ENCODE data around the gene NPC2. TPM values are rescaled to one million over a fixed set of nuclear protein-coding genes. Genes with fewer than 3 reads are reported as not detected.

Gene NPC2
- total RNA-seq, 1 experiment from 2014 or later = 141 TPM

GRCh38 chr14:74462993-74463392 is 30.1 kb downstream of the NPC2 start:
- no peak for DNase-seq (ENCODE audit: low read depth, low spot score)
- no peak for TF ChIP-seq SIN3A (IDR thresholded peaks at IDR 0.05; ENCODE audit: borderline replicate concordance, insufficient read depth, low read depth, low read length)
- in situ Hi-C loops (cut with HindIII; ENCODE audit: low pct_unique_long_range_greater_than_20kb, low sequenced_read_pairs) (no loop called here), intact Hi-C loops (cut with micrococcal nuclease; ENCODE audit: unreplicated experiment) (no loop called here)
- H3K4me3 ChIP-seq (ENCODE audit: low read depth in 2 of 2, low read length in 2 of 2) = no peak overlapping the region
- H3K27ac ChIP-seq (ENCODE audit: low read length) = no peak overlapping the region
- no peaks in the 10 kb centered on the region for H3K36me3 ChIP-seq (ENCODE audit: control insufficient read depth, insufficient read depth, low read length)
- ChIA-PET CTCF (interaction anchor here (0.6 kb wide), 1 partner anchor 99 kb away, joined by 4 read pairs; no protein-coding TSS in a partner anchor), POLR2A (no interaction called here)
- BruUV-seq (replicated peaks) = no TSS peak
- no peaks in the 10 kb centered on the region for H3K27me3 ChIP-seq (ENCODE audit: control insufficient read depth, insufficient read depth, low read length)
- no peaks in the 10 kb centered on the region for H3K4me1 ChIP-seq (ENCODE audit: control insufficient read depth, insufficient read depth, low read length)
- no peak for ATAC-seq
- H3K9me3 ChIP-seq (ENCODE audit: control insufficient read depth, insufficient read depth, low read depth, low read length) = no peaks in the 10 kb centered on the region

DNA sequence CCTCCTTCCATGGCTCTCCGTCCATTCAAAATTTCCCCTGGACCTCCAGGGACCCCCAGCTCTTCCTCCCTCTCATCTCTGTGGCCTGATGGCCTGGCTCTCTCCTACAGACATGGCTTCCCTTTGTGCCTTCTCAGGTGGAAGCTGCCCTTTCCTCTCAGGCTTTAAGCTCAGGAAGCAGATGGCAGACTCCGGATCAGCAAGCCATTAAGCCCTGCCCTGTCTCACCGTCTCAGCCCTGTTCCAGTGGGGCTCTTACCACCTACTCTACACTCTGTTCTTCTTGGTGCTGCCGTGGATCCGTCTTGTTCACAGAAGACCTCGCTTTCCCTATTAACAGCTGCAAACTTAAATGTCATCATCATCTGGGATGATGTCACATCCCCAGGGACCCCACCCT is 33.1 kb downstream of the NPC2 start:
- Histone ChIP-seq H3K36me3 (ENCODE audit: control insufficient read depth, insufficient read depth, low read length) (no peaks in the 10 kb centered on the region), H3K4me1 (ENCODE audit: control insufficient read depth, insufficient read depth, low read length) (no peaks in the 10 kb centered on the region), H3K27ac (ENCODE audit: low read length) (no peak overlapping the region), H3K27me3 (ENCODE audit: control insufficient read depth, insufficient read depth, low read length) (no peaks in the 10 kb centered on the region), H3K4me3 (ENCODE audit: low read depth in 2 of 2, low read length in 2 of 2) (no peak overlapping the region), H3K9me3 (ENCODE audit: control insufficient read depth, insufficient read depth, low read depth, low read length) (no peaks in the 10 kb centered on the region)
- POLR2A ChIA-PET = no interaction called here
- no peak for ATAC-seq
- intact Hi-C loops (cut with micrococcal nuclease; ENCODE audit: unreplicated experiment) = no loop called here
- no peak for DNase-seq (ENCODE audit: low read depth, low spot score)
- in situ Hi-C loops (cut with HindIII; ENCODE audit: low pct_unique_long_range_greater_than_20kb, low sequenced_read_pairs) = no loop called here
- CTCF ChIA-PET = no interaction called here
- BruUV-seq (replicated peaks) = no TSS peak
- TF ChIP-seq, protein P1, sequence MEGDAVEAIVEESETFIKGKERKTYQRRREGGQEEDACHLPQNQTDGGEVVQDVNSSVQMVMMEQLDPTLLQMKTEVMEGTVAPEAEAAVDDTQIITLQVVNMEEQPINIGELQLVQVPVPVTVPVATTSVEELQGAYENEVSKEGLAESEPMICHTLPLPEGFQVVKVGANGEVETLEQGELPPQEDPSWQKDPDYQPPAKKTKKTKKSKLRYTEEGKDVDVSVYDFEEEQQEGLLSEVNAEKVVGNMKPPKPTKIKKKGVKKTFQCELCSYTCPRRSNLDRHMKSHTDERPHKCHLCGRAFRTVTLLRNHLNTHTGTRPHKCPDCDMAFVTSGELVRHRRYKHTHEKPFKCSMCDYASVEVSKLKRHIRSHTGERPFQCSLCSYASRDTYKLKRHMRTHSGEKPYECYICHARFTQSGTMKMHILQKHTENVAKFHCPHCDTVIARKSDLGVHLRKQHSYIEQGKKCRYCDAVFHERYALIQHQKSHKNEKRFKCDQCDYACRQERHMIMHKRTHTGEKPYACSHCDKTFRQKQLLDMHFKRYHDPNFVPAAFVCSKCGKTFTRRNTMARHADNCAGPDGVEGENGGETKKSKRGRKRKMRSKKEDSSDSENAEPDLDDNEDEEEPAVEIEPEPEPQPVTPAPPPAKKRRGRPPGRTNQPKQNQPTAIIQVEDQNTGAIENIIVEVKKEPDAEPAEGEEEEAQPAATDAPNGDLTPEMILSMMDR (IDR thresholded peaks at IDR 0.05) = no peak

GRCh38 chr14:74459289-74459946 is 33.7 kb downstream of the NPC2 start:
- Histone ChIP-seq H3K27me3 (ENCODE audit: control insufficient read depth, insufficient read depth, low read length) (no peaks in the 10 kb centered on the region), H3K27ac (ENCODE audit: low read length) (no peak overlapping the region), H3K36me3 (ENCODE audit: control insufficient read depth, insufficient read depth, low read length) (no peaks in the 10 kb centered on the region), H3K4me3 (ENCODE audit: low read depth in 2 of 2, low read length in 2 of 2) (no peak overlapping the region), H3K9me3 (ENCODE audit: control insufficient read depth, insufficient read depth, low read depth, low read length) (no peaks in the 10 kb centered on the region), H3K4me1 (ENCODE audit: control insufficient read depth, insufficient read depth, low read length) (no peaks in the 10 kb centered on the region)
- BruUV-seq (replicated peaks) = no TSS peak
- DNase-seq (ENCODE audit: low read depth, low spot score) (no peak), ATAC-seq (peak; percentile 84)
- in situ Hi-C loops (cut with HindIII; ENCODE audit: low pct_unique_long_range_greater_than_20kb, low sequenced_read_pairs) (no loop called here), intact Hi-C loops (cut with micrococcal nuclease; ENCODE audit: unreplicated experiment) (no loop called here)
- POLR2A ChIA-PET = no interaction called here
- no peak for TF ChIP-seq SIN3A (IDR thresholded peaks at IDR 0.05; ENCODE audit: borderline replicate concordance, insufficient read depth, low read depth, low read length)
- TF ChIP-seq, protein P1 (IDR thresholded peaks at IDR 0.05) = peak; percentile 72
- CTCF ChIA-PET = no interaction called here

DNA sequence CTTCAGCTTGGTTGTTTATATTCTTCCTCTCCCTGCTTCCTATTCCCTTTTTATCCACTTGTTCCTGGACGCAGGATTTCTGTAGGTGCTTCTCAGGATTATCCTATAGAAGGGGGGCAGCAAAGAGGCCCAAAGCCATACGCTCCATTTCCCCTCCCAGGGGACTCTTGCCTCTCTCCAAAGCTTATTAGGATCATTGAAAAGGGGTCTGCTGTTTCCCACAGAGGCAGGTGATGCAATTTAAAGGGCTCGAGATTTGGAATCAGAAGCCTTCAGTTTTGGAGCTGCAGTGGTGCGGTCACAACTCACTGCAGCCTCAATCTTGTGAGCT is 35.6 kb downstream of the NPC2 start:
- no peaks in the 10 kb centered on the region for H3K9me3 ChIP-seq (ENCODE audit: control insufficient read depth, insufficient read depth, low read depth, low read length)
- no peaks in the 10 kb centered on the region for H3K36me3 ChIP-seq (ENCODE audit: control insufficient read depth, insufficient read depth, low read length)
- no peak for DNase-seq (ENCODE audit: low read depth, low spot score)
- H3K27me3 ChIP-seq (ENCODE audit: control insufficient read depth, insufficient read depth, low read length) = no peaks in the 10 kb centered on the region
- no peak for ATAC-seq
- in situ Hi-C loops (cut with HindIII; ENCODE audit: low pct_unique_long_range_greater_than_20kb, low sequenced_read_pairs) = no loop called here
- H3K27ac ChIP-seq (ENCODE audit: low read length) = no peak overlapping the region
- H3K4me3 ChIP-seq (ENCODE audit: low read depth in 2 of 2, low read length in 2 of 2) = no peak overlapping the region
- BruUV-seq (replicated peaks) = no TSS peak
- TF ChIP-seq, protein P1 (IDR thresholded peaks at IDR 0.05) = no peak
- ChIA-PET CTCF (interaction anchor here (0.6 kb wide), 1 partner anchor 25 kb away, joined by 3 read pairs; no protein-coding TSS in a partner anchor), POLR2A (no interaction called here)
- intact Hi-C loops (cut with micrococcal nuclease; ENCODE audit: unreplicated experiment) = no loop called here
- no peaks in the 10 kb centered on the region for H3K4me1 ChIP-seq (ENCODE audit: control insufficient read depth, insufficient read depth, low read length)
